CD4-positive, alpha-beta T cell treated with Interleukin-1 beta for 1 hour (primary cell): ENCODE results near the gene USP15.

Source experiments
- DNase-seq, 2 donors: peaks; one replicate each; pipeline ENCODE4 v3.0.0-alpha.2; 2020 to 2022

Gene USP15

GRCh38 chr12:62259993-62260732 lies at the start of gene USP15:
USP15 (plus strand) TSS chr12:62260404; CDS start chr12:62260415, 11 bp downstream.
- peak; percentile 95 to 97 for DNase-seq

GRCh38 chr12:62210422-62210821 lies 49.8 kb upstream of the USP15 start:
- peak; percentile 37 to 46 for DNase-seq

- DNase-seq = no peak
Measured at GRCh38 chr12:62211510-62211909, 48.7 kb upstream of the USP15 start.

- DNase-seq = no peak
Measured at GRCh38 chr12:62214846-62215245, 45.4 kb upstream of the USP15 start.

GRCh38 chr12:62215506-62215905 lies 44.7 kb upstream of the USP15 start:
- no peak for DNase-seq

GRCh38 chr12:62217466-62218194 lies 42.6 kb upstream of the USP15 start:
- DNase-seq = no peak

- DNase-seq = no peak
Measured at GRCh38 chr12:62221107-62221506, 39.1 kb upstream of the USP15 start.

- no peak for DNase-seq
Measured at GRCh38 chr12:62224601-62225000, 35.6 kb upstream of the USP15 start.

GRCh38 chr12:62227091-62227490 lies 33.1 kb upstream of the USP15 start:
- no peak for DNase-seq

- no peak for DNase-seq
Measured at GRCh38 chr12:62230652-62231051, 29.6 kb upstream of the USP15 start.

GRCh38 chr12:62232143-62232729 lies 28.0 kb upstream of the USP15 start:
- no peak for DNase-seq

GRCh38 chr12:62233805-62234204 lies 26.4 kb upstream of the USP15 start:
- no peak for DNase-seq

- no peak for DNase-seq
Measured at GRCh38 chr12:62239571-62239970, 20.6 kb upstream of the USP15 start.

- no peak for DNase-seq
Measured at GRCh38 chr12:62247281-62248045, 12.7 kb upstream of the USP15 start.

- no peak for DNase-seq
Measured at GRCh38 chr12:62248873-62249272, 11.3 kb upstream of the USP15 start.

- DNase-seq = no peak
Measured at GRCh38 chr12:62249419-62249818, 10.8 kb upstream of the USP15 start.

- DNase-seq = no peak
Measured at GRCh38 chr12:62250671-62251608, 9.3 kb upstream of the USP15 start.

GRCh38 chr12:62251609-62251958 lies 8.6 kb upstream of the USP15 start:
- no peak for DNase-seq

GRCh38 chr12:62252576-62252975 lies 7.6 kb upstream of the USP15 start:
- no peak for DNase-seq

GRCh38 chr12:62254967-62255366 lies 5.2 kb upstream of the USP15 start:
- no peak for DNase-seq

- no peak for DNase-seq
Measured at GRCh38 chr12:62256408-62257096, 3.7 kb upstream of the USP15 start.

GRCh38 chr12:62258231-62258630 lies 2.0 kb upstream of the USP15 start:
- no peak for DNase-seq
